ENCODE data around the gene PAPOLB.

PAPOLB gene

GRCh38 chr7:4866528-4867496 lies 5.0 kb upstream of the PAPOLB start:
- H3K9me3 Mint-ChIP-seq, result peaks cover 10% of the 10 kb centered on the region
- no peaks in the 10 kb centered on the region for H3K4me1 Mint-ChIP-seq
- H3K27me3 Mint-ChIP-seq, result peaks cover 66% of the 10 kb centered on the region
- ATAC-seq, result no peak
- no peaks in the 10 kb centered on the region for H3K36me3 Mint-ChIP-seq
- no peak overlapping the region for H3K27ac Mint-ChIP-seq
- no peak overlapping the region for H3K4me3 Mint-ChIP-seq

GRCh38 chr7:4862156-4862555 lies 326 bp upstream of the PAPOLB start:
- Mint-ChIP-seq H3K4me1 (no peaks in the 10 kb centered on the region), H3K36me3 (no peaks in the 10 kb centered on the region), H3K27me3 (peaks cover 56% of the 10 kb centered on the region), H3K9me3 (peaks cover 7% of the 10 kb centered on the region), H3K27ac (peak overlapping the region; percentile 79), H3K4me3 (peak overlapping the region; percentile 77)
- no peak for ATAC-seq

- H3K4me3 Mint-ChIP-seq, result peak overlapping the region; percentile 77
- peaks cover 7% of the 10 kb centered on the region for H3K9me3 Mint-ChIP-seq
- peak; percentile 68 for ATAC-seq
These were observed 603 bp downstream of the PAPOLB start for GRCh38 chr7:4861227-4861626.

GRCh38 chr7:4857189-4857588 lies 4.6 kb downstream of the PAPOLB start:
- no peaks in the 10 kb centered on the region for H3K36me3 Mint-ChIP-seq
- peaks cover 27% of the 10 kb centered on the region for H3K27me3 Mint-ChIP-seq
- ATAC-seq, result no peak
- no peak overlapping the region for H3K4me3 Mint-ChIP-seq
- H3K4me1 Mint-ChIP-seq, result no peaks in the 10 kb centered on the region
- no peak overlapping the region for H3K27ac Mint-ChIP-seq
- H3K9me3 Mint-ChIP-seq, result peaks cover 4% of the 10 kb centered on the region

More at GRCh38 chr7:4861227-4861626, 603 bp downstream of the PAPOLB start:
- Mint-ChIP-seq H3K27me3 (peaks cover 63% of the 10 kb centered on the region), H3K4me1 (no peaks in the 10 kb centered on the region), H3K27ac (peak overlapping the region; percentile 79), H3K36me3 (no peaks in the 10 kb centered on the region)

GRCh38 chr7:4856336-4857057 lies 5.3 kb downstream of the PAPOLB start:
- H3K4me1 Mint-ChIP-seq, result no peaks in the 10 kb centered on the region
- peaks cover 20% of the 10 kb centered on the region for H3K27me3 Mint-ChIP-seq
- no peak overlapping the region for H3K27ac Mint-ChIP-seq
- no peaks in the 10 kb centered on the region for H3K36me3 Mint-ChIP-seq
- ATAC-seq, result no peak
- no peaks in the 10 kb centered on the region for H3K9me3 Mint-ChIP-seq
- no peak overlapping the region for H3K4me3 Mint-ChIP-seq

- Mint-ChIP-seq H3K9me3 (peaks cover 3% of the 10 kb centered on the region), H3K4me3 (no peak overlapping the region), H3K27ac (no peak overlapping the region), H3K27me3 (peaks cover 19% of the 10 kb centered on the region), H3K36me3 (no peaks in the 10 kb centered on the region), H3K4me1 (no peaks in the 10 kb centered on the region)
- ATAC-seq, result no peak
These were observed 6.9 kb downstream of the PAPOLB start for GRCh38 chr7:4854916-4855315.

- Mint-ChIP-seq H3K27ac (no peak overlapping the region), H3K4me1 (no peaks in the 10 kb centered on the region), H3K36me3 (no peaks in the 10 kb centered on the region), H3K9me3 (peaks cover 3% of the 10 kb centered on the region), H3K27me3 (peaks cover 26% of the 10 kb centered on the region), H3K4me3 (no peak overlapping the region)
- peak; percentile 16 for ATAC-seq
These were observed 10.1 kb downstream of the PAPOLB start for GRCh38 chr7:4851459-4852422.

GRCh38 chr7:4850262-4850795 lies 11.5 kb downstream of the PAPOLB start:
- Mint-ChIP-seq H3K4me3 (no peak overlapping the region), H3K4me1 (no peaks in the 10 kb centered on the region), H3K36me3 (no peaks in the 10 kb centered on the region), H3K27me3 (peaks cover 37% of the 10 kb centered on the region), H3K27ac (no peak overlapping the region), H3K9me3 (peaks cover 3% of the 10 kb centered on the region)
- ATAC-seq, result no peak

GRCh38 chr7:4849390-4849789 lies 12.4 kb downstream of the PAPOLB start:
- Mint-ChIP-seq H3K27me3 (peaks cover 46% of the 10 kb centered on the region), H3K27ac (no peak overlapping the region), H3K4me1 (no peaks in the 10 kb centered on the region), H3K36me3 (no peaks in the 10 kb centered on the region), H3K4me3 (no peak overlapping the region), H3K9me3 (peaks cover 3% of the 10 kb centered on the region)
- no peak for ATAC-seq

GRCh38 chr7:4845740-4846142 lies 16.1 kb downstream of the PAPOLB start:
- Mint-ChIP-seq H3K27ac (no peak overlapping the region), H3K4me1 (no peaks in the 10 kb centered on the region), H3K36me3 (no peaks in the 10 kb centered on the region), H3K27me3 (peaks cover 68% of the 10 kb centered on the region), H3K4me3 (no peak overlapping the region), H3K9me3 (no peaks in the 10 kb centered on the region)
- ATAC-seq, result no peak

- Mint-ChIP-seq H3K4me3 (no peak overlapping the region), H3K27ac (no peak overlapping the region), H3K27me3 (peaks cover 57% of the 10 kb centered on the region), H3K4me1 (no peaks in the 10 kb centered on the region), H3K9me3 (no peaks in the 10 kb centered on the region), H3K36me3 (no peaks in the 10 kb centered on the region)
- ATAC-seq, result no peak
These were observed 19.3 kb downstream of the PAPOLB start for GRCh38 chr7:4842319-4843064.

- H3K4me1 Mint-ChIP-seq, result no peaks in the 10 kb centered on the region
- H3K4me3 Mint-ChIP-seq, result no peak overlapping the region
- no peak for ATAC-seq
- no peaks in the 10 kb centered on the region for H3K36me3 Mint-ChIP-seq
- no peaks in the 10 kb centered on the region for H3K9me3 Mint-ChIP-seq
- H3K27me3 Mint-ChIP-seq, result peaks cover 57% of the 10 kb centered on the region
- no peak overlapping the region for H3K27ac Mint-ChIP-seq
These were observed 20.0 kb downstream of the PAPOLB start for GRCh38 chr7:4841836-4842235.

- H3K36me3 Mint-ChIP-seq, result no peaks in the 10 kb centered on the region
- H3K27me3 Mint-ChIP-seq, result peaks cover 51% of the 10 kb centered on the region
These were observed 20.6 kb downstream of the PAPOLB start for GRCh38 chr7:4841007-4841784.

More at GRCh38 chr7:4841007-4841784, 20.6 kb downstream of the PAPOLB start:
- no peak overlapping the region for H3K27ac Mint-ChIP-seq
- no peaks in the 10 kb centered on the region for H3K9me3 Mint-ChIP-seq
- no peaks in the 10 kb centered on the region for H3K4me1 Mint-ChIP-seq
- ATAC-seq, result no peak
- no peak overlapping the region for H3K4me3 Mint-ChIP-seq

Measured in stimulated activated memory B cell treated with anti-CD40 and anti-IgM and Interleukin-4, amounts not matched to agents 10 μg/mL and 1 μg/mL and 100 μg/mL, for 72 hours (primary cell).